Measurements from ENCODE around the gene INCENP.
"Not testable (repeated sequence)": the region's sequence is repeated elsewhere in the genome, so short reads cannot be mapped to it uniquely, and the experiment has no call there.

The INCENP gene

DNA sequence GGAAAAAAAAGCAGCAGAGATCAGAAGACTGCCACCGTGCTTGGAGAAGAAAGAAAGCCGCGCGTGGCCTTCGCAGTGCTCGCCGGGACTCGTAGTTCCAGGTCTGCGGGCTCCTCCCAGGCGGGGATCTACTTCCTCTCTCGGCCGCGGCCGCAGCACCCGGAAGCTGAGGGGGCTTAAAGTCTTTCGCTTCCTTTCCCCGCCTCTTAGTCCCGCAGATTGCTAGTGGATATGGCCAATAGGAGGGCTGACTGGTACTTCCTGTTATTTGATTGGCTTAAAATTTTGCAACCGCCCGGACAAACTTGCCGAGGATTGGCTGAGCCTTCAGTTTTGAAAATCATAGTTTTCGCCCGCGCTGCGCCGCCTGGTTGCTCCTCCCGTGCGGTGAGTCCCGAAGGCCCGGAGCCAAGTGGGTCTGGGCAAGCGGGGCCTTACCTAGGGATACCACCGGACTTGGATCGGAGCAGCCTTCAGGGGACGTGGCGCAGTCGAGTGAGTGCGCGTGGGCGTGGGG lies at the start of gene INCENP:
TSS of gene INCENP (plus strand) at position 343 of the 517 bp plus-strand sequence. CDS start 4,151 bp downstream, outside the sequence.
- peak; percentile 99 for DNase-seq

DNA sequence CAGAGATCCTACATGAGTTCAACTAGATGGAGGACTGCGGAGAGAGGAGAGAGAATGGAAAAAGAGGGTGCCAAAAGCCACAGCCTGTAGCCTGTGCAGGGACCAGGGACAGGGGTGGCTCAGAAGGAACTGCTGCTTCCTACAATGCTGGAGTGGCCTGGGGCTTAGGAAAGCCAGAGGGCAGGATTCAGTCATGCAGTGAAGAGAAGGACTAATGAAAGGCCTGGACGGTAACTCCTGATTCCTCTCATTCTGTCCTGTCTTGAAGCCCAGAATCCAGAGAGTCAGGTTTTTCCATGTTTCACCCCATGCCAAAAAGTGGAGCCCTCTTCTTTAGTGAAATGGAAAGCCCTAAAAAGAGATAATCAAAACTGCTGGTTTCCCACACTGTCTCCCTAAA lies 48.4 kb upstream of the INCENP start:
- DNase-seq = no peak

DNA sequence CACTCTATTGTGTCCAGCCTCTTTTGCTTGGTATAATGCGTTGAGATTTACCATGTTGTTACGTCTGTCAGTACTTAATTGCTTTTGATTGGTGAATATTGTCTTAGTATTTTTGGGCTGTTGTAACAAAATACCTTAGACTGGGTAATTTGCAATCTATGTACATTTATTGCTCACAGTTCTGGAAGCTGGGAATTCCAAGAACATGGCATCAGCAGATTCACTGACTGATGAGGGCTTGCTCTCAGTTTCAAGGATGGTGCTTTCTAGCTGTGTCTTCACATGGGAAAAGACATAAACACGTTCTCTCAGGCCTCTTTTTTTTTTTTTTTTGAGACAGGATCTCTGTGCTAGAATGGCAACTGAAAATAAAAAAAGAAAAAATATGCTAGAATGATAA lies 46.7 kb upstream of the INCENP start:
- DNase-seq = no peak

DNA sequence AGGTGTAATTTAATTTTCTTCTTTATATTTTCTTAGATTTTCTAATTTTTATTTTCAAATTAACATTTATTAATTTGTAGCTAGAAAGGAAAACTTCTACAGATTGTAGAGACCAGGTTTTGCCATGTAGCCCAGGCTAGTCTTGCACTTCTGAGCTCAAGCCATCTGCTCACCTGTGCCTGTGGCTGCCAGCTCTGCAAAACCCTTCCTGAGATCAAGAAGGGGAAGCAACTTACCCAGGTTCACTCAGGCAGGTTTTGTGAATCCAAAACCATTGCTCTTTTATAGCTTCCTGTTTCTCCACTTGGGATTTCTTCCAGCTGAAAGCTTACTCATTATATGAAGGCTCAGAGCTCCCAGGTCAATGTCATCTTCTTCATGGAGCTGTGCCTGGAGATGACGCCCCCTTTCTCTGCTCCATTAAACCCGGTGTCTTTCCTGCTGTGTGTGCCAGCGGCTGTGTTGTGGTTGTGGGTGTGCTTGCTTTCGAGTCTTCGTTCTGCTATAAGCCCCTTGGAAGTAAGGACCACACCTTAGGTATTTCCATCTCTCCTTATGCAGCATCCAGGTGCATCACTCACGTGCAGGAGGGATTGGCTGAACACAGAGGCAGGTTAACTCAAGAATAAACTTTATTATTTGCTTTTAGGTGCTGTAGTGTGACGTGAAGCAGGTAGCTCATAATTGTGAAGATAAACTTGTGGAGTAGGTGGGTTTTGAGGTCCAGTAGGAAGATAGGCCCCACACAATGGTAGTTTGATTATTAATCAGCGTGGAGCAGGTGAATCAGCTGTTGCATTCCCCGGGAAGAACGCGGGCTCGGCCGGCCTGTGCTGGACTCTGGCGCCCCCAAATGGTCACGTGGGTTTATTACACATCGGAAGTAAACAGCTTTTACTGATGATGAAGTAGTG lies 42.2 kb upstream of the INCENP start:
- peak; percentile 44 for DNase-seq

DNA sequence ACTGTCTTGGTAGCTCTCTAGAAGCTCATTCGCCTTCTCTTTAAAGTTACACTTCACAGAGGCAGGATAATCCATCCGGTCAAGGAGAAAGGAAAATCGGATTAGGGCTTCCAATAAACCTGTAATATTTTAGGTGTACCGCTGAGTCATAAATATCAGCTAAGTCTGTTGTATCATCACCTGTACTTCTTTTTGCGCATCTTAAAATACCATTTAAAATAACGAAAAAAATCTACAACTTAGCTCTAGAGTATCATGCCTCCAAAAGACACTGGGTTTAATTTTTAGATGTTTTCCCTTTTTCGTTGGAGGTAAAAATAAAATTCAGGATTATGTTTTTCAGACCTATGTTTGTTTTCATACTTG lies 41.5 kb upstream of the INCENP start:
- no peak for DNase-seq

DNA sequence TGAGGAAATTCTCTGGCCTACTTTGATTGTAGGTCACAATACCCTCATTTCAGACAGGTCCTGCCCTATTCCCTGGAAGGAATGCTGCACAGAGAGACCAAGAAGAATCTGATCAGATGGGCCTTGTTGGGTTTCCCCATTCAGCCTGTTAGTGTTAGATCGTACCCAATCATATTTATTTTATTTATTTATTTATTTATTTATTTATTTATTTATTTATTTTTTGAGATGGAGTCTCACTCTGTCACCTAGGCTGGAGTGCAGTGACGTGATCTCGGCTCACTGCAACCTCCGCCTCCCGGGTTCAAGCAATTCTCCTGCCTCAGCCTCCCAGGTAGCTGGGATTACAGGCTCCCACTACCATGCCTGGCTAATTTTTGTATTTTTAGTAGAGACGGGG lies 39.0 kb upstream of the INCENP start:
- DNase-seq = not testable (repeated sequence)

DNA sequence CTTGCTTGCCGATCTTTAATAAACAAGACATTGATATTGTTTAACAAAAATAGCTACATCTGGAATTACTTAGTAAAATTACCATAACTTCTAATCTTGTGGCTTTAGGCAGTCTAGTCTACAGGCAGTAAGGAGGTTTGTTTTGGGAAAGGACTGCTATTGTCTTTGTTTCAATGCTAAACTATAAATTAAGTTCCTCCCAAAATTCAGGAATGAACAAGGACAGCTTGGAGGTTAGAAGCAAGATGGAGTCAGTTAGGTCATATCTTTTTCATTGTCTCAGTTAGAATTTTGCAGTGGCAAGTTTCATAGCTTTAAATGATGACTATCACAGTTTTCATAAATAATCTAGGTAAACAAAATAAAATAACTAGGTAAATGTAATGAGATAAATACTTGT lies 36.1 kb upstream of the INCENP start:
- DNase-seq = no peak

DNA sequence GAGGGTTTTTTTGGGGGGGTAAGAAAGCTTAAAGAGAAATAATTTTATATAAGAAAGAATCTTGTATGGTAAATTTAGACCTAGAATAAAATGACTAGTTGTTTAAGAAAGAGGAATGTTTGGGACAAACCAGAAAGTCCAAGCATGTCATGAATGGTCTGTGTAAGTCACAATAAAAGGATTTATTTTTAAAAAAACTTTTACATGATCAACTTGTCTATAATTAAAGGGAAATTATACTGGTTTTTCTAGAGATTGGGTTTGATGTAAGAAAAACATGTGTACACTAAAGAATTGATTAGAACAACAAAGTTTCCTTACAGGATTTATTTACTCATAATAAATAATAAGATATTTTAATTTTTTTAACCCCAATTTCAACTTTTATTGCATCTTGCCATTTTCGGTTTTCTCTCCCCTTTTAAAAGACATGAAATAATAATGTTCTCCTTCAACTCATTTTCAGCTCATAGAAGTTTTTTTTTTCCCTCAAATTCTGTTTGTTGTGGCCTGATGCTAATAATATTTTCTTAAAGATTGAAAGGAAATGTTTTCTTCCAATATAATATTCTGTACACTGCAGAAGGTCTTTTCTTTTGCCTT lies 35.4 kb upstream of the INCENP start:
- DNase-seq = no peak

DNA sequence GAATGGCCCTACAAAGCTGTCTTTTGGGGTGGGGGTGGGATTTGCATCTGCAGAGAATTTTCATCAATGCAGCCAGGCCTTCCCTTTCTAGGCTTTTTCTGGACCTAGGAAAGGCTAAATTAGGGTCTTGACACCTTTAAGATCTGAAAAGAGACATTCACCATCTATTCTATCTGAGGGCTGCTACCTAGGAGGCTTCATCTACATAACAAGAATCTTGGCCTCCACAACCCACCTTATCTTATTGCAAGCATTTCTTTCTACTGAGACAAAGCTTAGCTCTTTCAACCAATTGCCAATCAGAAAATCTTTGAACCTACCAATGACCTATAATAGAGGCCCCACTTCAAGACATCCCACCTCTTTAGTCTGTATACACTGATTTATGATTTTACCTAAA lies 20.7 kb upstream of the INCENP start:
- DNase-seq = no peak

DNA sequence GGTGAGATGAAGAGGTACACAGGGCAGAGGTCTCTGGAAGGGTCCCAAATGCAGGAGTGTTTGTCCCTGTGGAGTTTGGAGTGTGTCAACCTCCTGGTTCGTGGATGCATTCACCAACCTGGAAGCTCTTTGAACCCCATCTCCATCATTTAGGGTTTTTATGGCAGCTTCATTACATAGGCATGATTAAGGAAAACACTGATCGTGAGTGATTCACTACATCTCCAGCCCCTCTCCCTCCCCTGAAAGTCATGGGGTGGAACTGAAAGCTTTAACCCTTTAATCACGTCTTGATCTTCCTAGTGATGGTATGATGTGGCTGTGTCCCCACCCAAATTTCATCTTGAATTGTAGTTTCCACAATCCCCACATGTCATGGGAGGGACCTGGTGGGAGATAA lies 19.8 kb upstream of the INCENP start:
- no peak for DNase-seq

DNA sequence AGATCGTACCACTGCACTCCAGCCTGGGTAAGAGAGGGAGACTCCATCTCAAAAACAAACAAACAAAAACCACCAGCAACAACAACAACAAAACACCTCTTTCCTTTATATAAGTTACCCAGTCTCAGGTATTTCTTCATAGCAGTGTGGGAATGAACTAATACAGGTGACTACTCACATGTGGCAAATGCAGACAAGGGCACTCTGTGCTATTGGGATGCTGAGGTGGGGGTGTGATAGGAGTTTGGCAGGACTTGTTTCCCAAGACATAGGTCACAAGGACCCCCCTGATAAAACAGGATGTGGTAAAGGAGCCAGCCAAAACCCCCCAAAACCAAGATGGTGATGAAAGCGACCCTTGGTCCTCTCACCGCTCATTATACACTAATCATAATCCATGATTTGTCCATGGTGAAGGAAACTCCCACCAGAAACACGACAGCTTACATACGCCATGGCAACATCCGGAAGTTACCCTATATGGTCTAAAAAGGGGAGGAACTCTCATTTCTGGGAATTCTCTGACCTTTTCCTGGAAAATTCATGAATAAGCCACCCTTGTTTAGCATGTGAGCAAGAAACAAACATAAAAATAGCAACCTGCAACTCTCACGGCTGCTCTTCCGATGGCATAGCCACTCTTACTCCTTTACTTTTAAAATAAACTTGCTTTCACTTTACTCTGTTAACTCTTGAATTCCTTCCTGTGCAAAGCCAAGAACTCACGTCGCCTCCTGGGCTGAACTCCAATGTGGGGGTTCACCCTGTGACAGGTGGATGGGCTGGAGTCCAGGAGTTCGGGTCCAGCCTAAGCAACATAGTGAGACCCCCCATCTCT lies 18.8 kb upstream of the INCENP start:
- DNase-seq = no peak

DNA sequence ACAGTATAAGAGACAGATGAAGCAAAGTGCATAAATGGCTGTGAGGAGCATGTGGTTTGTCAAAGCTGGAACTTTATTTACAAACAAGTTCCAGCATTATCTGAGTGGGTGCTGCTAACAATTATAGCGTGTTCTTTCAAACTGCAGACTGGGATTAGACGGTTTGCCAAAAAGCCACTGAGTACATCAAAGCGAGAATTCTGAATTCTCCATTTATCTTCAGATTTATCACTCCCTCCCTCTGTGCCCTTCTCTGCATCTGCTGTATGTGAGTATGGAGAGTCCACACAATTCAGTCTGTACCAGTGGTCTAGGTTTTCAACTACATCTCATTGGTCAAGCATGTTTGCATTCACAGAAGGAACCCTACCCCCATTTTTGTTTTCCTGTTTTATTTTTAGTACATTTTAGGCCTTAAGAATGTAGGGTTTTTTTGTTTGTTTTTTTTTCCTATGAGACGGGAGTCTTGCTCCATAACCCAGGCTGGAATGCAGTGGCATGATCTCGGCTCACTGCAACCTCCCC lies 18.1 kb upstream of the INCENP start:
- DNase-seq = no peak

DNA sequence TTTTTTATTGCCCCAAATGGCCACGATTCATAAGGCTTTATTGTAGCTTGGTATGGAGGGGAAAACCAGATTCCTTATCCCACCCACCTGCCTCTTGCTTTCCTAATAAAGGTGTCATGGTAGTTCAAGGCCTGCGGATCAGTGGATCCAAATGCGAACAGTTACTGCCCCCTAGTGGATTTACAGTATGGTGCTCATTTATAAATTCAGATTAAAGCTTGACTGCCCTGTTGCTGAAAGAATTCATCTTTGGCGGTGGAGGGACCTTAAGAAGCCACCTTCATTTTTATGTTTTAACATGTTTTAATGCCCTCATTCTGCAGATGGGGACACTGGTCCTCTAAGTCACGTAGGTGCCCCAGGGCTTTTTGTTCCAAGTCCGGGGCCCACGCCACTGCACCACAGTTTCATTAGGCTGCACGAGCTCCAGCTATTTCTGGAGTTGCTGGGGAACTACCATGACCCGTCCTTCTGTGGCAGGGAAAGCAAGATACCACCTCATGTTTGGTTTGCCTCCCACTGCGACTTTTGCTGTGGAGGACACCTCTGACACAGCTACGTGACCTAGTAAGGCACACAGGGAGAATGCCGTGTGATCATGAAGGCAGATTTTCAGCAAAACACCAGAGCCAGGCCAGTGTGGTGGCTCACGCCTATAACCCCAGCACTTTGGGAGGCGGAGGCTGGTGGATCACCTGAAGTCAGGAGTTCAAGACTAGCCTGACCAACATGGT lies 15.6 kb upstream of the INCENP start:
- DNase-seq = peak; percentile 66

DNA sequence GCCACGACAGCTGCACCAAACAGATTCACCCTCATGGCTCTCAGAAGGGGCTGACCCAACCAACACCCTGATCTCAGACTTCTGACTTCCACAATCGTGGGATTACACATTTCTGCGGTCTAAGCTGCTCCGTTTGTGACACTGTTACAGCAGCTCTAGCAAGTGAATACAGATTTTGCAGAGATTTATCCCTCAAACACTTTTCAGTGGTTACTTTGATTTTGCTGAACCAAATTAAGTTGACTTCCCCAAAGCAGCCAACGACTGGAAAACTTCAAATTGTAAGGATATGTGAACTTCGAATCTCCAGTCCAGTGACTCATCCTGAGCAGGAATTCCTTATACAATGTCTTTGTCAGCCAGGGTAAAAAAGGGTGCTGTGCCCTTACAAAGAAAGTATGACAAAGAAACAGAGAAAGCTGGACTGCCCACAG lies 14.8 kb upstream of the INCENP start:
- DNase-seq = no peak

DNA sequence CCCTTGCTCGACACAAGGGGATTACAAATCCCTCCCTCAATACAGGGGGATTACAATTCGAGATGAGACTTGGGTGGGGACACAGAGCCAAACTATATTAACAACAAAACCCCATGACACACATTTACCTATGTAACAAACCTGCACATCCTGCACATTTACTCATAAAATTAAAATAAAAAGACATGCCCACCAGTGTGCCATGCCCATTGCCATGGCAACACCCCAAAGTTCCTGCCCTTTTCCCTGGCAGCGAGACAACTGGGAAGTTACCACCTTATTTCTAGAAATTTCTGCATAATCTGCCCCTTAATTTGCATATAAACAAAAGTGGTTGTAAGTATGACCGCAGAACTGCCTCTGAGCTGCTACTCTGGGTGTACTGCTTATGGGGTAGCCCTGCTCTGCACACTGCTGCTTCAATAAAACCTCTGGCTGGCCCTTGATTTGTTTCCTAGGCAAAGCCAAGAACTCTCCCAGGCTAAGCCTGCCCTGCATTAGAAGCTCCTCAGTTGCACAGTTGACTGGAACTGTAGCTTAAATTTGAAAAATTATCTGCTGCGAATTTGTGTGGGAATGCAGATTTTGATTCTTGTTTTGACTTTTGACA lies 8.6 kb upstream of the INCENP start:
- DNase-seq = no peak

DNA sequence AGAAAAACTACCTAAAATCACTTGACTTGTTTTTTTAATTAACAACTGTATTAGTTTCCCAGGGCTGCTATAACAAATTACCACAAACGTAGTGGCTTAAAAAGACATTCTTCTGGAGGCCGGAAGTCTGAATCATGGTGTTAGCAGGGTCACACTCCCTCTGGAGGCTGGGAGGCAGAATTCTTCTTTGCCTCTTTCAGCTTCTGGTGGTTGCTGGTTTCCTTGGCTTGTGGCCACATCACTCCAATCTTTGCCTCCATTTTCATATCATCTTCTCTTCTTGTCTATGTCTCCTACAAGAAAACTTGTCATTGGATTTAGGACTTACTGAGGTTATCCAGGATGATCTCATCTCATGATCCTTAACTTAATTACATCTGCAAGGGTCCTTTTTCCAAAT lies 7.4 kb upstream of the INCENP start:
- no peak for DNase-seq

DNA sequence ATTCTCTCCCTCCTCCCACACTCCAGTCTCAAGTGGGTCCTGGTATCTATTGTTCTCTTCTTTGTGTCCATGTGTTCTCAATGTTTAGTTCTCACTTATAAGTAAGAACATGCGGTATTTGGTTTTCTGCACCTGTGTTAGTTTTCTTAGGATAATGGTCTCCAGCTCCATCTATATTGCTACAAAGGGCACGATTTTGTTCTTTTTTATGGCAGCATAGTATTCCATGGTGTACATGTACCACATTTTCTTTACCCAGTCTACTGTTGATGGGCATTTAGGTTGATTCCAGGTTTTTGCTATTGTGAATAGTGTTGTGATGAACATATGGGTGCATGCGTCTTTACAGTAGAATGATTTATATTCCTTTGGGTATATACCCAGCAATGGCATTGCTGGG lies 4.2 kb upstream of the INCENP start:
- DNase-seq = no peak

DNA sequence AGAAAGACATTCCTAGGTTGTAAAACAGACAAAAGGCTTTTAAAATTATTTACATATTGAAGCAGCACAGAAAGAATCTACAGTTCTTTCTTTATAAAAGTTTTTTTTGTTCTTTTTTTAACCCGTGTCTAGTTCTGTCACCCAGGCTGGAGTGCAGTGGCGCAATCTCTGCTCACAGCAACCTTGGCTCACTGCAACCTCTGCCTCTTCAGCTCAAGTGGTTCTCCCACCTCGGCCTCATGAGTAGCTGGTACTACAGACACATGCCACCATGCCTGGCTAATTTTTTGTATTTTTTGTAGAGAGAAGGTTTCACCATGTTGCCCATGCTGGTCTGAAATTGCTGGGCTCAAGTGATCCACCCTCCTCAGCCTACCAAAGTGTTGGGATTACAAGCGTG lies 3.8 kb upstream of the INCENP start:
- no peak for DNase-seq

DNA sequence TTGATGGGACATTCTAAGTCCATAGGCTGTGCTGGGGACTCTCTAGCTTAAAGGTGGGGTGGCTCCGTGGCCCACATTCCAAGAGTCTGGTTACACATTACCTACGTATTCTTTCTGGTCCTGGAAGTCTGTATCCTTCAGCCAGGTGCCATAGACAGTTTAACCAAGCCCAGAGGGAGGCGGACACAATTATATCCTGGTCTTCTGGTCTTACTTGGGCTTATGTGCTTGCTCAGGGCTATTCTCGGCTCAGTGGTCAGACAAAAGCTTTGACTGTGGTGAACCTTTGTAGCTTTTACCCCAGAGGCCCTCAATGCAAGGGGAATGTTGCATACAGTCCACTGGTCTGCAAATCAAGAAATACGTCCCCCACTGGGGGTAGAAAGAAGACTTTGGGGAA lies 3.4 kb upstream of the INCENP start:
- no peak for DNase-seq

DNA sequence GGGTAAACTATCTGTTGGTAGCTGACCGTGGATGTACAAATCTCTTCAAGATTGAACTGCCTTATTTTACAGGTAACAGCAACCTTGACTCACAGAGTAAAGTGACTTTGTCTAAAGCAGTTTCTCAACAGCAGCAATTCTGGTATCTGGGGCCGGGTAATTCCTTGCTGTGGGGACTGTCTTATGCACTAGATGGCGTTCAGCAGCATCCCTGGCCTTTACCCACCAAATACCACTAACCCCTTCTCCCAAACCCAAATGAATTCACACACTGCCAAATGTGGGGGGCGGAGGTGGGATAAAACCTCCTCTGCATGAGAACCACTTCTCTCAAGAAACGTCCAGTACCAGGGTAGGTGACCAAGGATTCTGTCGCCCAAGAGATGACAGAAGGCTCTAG lies 1.7 kb upstream of the INCENP start:
- no peak for DNase-seq

DNA sequence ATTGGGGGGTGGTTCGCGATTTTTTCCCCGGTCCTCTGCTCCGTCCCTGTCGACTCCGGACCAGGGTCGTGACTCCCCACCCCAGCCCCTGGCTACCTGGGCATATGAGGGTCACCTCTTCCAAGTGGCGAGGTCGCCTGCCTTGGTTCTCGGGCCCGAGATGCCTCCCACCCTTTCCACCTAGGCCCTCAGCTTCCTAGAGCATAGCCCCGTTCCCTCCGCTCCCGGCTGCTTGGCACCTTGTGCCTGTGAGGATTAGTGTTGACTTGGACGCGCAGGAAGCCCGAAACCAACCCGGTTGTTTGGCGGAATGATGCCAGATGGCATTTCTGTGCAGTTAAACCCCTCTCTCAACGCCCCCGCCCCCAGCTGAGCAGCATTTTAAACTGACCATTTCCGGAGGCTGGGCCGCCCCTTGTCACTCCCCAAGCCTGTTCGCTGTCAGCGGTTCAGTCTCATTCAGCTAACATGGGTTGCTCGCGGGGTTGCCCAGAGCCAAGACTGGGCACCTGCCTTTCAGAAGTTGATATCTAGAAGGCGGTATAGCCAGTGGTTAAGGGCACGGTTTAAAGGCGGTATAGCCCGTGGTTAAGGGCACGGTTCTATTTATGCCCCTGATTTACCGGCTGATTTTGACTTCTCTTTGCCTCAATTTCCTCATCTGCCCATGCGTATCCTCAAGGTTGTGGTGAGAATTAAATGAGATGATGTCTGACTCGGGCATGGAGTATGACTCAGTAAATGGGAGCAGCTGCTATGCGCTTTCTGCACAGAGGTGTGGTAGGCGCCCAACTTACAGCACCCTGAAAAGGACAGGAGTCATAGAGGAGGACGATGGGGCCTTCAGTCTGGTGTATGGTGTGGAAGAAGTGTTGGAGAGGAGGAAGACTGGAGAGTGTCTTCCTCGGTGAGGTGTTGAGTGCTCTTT lies 639 bp downstream of the INCENP start:
- DNase-seq = peak; percentile 34

All from COR-L47 (cell line).